Activated CD8-positive, alpha-beta memory T cell treated with anti-CD3 and anti-CD28 coated beads for 36 hours (primary cell): Measurements from ENCODE around the gene SUCNR1. TPM values are rescaled to one million over a fixed set of nuclear protein-coding genes. Genes with fewer than 3 reads are reported as not detected.
"Not testable (repeated sequence)": the region's sequence is repeated elsewhere in the genome, so short reads cannot be mapped to it uniquely, and the experiment has no call there.

Source experiments
- CTCF ChIA-PET: fragments of 350-600 bp; sonication (Branson Sonifier 250); formaldehyde crosslinking; loops from one replicate; lab custom pipeline; 2021; ENCODE audit warnings: antibody characterized with exemption; lab: Charles Lee
- POLR2A ChIA-PET: fragments of 350-600 bp; sonication (Branson Sonifier 250); formaldehyde crosslinking; loops from one replicate; lab custom pipeline; 2021; ENCODE audit warnings: antibody characterized with exemption; lab: Charles Lee
- total RNA-seq, 2 experiments: library from RNA; stranded (reverse); gene quantifications; one replicate each; pipeline ENCODE4 v1.2.3, GENCODE V29; 2021

The SUCNR1 gene
- total RNA-seq, 2 experiments from 2014 or later = 0.04 TPM; not detected in 1

DNA sequence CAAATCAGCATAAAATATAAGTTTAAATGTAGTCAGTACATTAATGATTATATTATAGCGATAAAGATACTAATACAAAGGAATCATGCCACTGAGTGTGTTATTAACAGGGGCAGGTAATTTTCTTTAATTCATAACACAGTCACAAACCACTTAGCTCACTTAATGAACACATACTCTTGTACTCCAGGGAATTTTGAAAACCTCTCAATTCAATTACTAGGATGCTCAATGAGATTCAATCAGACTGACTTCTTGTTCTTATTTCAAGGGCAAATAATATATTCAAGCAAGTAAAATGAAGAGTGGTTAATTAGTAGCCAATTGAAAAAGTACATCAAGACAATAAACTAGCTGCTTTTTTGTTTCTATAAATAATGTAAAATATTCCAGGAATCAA lies 5.8 kb upstream of the SUCNR1 start:
- ChIA-PET POLR2A (no interaction called here), CTCF (no interaction called here)

DNA sequence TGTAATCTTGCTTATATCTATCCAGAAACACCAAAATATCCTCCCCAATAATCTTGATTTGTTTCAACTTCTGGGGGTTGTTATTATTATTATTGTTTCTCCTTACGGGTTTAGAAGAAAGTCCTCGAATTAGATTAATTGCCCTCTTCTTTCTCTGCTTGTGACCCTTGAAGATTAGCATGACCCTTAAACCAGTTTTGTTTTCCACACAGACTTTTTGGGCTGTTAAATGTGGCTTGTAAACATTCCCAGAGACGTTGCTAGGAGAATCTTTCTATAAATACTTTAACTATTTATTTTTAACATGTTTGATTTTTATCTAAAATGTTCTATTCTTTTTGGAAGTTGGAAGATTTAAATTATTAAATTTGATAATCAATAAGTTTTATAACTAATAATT lies 4.3 kb upstream of the SUCNR1 start:
- CTCF ChIA-PET = no interaction called here
- POLR2A ChIA-PET = no interaction called here

DNA sequence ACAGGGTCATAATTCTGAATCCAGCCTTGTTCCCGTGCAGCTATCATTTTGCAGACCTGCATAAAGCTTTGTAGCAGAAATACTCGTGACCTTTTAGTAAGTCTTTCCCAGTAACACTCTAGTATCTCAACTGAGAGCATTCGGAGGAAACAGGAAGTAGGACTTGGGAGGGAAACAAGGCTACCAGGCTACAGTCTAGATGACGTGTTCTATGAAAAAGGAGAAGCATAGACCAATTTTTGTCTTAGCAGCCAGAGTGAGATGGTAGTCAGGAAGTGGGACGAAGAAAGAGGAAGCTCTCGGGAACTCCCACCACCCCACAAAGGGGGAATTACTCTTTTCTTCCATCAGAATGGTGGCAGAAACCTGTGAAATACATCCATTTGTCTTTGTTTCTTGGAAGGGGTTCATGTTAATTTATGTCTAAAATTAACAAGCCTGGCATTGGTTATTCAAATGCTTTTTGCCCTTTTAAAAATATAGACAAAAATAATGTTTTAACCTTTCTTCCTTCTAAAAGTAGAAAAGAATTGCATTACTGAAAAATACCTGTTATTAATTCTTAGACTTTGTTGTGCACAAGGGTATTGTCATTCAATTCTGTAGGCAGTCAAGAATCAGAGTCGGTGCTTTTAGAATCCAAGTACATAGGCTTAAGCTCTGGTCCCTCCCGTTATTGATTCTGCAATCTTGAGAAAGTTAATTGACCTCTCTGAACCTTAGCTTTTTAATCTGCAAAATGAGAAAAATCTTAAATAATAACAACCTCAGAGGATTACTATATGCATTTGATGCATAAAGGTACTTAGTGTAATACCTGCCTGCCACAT lies 1.6 kb upstream of the SUCNR1 start:
- CTCF ChIA-PET = no interaction called here
- POLR2A ChIA-PET = no interaction called here

DNA sequence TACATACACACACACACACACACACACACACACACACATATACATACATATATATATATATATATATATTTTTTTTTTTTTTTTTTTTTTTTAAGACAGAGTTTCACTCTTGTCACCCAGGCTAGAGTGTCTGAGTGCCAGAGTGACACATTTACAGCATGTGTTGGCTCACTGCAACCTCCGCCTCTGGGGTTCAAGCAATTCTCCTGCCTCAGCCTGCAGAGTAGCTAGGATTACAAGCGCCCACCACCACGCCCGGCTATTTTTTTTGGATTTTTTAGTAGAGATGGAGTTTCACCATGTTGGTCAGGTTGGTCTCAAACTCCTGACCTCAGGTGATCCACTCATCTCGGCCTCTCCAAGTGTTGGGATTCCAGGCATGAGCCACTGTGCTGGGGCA lies 636 bp downstream of the SUCNR1 start:
- POLR2A ChIA-PET, CTCF ChIA-PET: not testable (repeated sequence)

DNA sequence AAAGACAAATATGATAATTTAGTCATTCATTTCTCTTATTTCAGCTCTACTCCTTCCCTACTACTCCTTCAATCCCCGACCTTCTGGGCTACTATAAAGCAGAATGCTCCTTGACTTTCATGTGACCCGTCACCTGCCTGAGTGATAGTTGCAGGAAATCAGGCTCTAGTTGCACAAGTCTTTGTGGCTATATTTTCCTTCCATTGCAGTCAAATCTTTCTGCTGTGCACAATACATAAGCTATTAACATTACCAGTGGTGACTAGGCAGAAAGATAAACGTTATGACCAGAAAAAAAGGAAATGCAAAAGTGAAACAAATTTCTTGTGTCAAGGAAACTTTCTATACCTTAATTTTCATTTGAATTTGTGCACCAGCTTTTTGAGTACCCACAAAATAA lies 2.3 kb downstream of the SUCNR1 start:
- POLR2A ChIA-PET = no interaction called here
- CTCF ChIA-PET = interaction anchor here (0.9 kb wide), 1 partner anchor 10 kb away, joined by 3 read pairs; no protein-coding TSS in a partner anchor

DNA sequence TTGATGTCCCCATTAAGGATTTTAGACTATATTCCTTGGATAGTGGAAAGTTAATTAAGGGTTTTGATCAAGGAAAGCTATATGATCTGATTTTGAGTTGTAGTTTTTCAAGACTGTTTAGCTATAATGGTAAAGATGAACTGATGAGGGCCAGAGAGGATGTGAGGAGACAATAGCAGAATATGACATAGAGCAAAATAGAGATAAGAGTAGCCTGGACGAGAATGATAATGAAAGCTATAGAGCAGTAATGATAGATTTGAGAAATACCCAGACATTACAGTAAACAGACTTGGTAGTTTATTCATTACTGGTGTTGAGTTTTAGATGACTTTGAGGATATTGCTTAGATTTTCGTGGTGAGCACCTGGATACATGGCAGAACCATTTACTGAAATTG lies 3.8 kb downstream of the SUCNR1 start:
- POLR2A ChIA-PET = no interaction called here
- CTCF ChIA-PET = no interaction called here

DNA sequence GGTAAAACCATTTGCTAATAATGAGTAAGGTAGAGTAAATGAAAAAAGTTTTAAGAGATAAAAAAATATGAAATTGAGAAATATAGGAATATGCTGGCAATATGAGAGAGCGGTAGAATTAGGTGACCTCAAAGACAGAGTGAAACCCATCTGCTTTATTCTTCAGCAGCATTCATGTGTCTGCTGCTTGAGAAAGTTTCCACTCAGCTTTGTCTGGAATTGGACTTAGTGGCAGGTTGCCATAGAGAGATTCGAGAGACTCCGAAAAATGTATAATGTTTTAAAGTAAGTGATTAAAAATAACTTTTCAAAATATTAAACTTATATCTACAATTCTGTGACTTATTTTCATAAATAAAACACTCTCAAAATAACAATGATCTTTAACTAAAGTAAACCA lies 5.0 kb downstream of the SUCNR1 start:
- ChIA-PET POLR2A (no interaction called here), CTCF (no interaction called here)

DNA sequence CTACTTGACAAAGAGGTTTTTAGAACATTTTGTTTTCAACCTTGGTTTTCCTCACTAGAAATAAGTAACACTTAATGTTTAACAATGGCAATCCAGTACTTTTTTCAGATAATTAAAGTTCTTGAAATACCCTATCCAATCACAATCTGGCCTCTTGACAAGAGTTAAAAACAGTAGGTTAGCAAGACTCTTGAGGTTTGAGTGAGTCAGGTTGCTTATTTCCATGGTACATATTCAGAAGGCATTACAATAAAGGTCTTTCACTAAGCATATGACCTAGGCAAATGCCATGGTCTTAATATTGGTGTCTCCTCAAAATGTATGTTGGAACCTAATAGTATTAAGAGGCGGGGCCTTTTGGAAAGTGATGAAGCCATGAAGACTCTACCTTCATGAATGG lies 5.6 kb downstream of the SUCNR1 start:
- ChIA-PET POLR2A (no interaction called here), CTCF (no interaction called here)

DNA sequence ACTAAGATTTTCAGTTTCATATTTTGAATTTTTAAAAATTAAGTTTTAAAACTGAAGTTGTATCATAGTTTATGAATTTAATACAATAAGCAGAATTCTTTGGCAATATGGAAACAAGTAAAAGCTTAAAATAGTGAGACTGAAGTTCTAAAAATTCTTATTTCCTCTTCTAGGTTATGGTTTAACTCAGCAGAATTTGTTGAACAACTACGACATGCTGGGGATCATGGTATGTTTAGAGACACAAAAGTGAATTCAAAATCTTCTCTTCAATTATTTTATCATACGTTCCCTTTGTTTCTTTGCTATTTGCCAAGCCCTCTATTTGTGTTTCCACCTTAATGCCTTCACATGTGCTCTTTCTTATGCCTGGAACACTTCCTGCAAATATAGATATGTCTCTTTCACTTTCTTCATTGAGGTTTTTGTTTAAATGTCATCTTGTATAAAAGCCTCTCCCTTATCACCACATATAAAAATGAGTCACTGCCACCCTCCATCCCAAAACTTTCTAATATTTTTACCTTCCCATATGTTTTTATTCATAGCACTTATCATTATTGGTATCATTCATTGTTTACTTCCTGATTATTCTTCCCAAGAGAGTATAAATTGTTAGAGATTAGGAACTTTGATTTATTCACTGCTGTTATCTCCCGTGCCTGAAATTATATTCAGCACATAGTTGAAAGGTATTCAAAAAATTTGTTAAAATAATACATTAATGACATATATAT lies 6.4 kb downstream of the SUCNR1 start:
- POLR2A ChIA-PET = no interaction called here

DNA sequence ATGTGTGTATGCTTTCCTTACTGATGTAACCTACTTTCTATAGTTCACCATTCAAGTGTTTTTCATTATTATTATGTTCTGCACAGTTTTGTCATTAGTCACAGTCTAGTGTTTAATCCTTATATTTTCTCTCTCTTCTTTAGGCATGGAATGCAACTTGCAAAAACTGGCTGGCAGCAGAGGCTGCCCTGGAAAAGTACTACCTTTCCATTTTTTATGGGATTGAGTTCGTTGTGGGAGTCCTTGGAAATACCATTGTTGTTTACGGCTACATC lies 6.9 kb downstream of the SUCNR1 start:
- ChIA-PET CTCF (no interaction called here), POLR2A (no interaction called here)

More for the DNA sequence above, 6.4 kb downstream of the SUCNR1 start:
- CTCF ChIA-PET = no interaction called here

DNA sequence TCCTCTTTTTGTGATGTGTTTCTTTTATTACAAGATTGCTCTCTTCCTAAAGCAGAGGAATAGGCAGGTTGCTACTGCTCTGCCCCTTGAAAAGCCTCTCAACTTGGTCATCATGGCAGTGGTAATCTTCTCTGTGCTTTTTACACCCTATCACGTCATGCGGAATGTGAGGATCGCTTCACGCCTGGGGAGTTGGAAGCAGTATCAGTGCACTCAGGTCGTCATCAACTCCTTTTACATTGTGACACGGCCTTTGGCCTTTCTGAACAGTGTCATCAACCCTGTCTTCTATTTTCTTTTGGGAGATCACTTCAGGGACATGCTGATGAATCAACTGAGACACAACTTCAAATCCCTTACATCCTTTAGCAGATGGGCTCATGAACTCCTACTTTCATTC lies 7.7 kb downstream of the SUCNR1 start:
- CTCF ChIA-PET = no interaction called here
- POLR2A ChIA-PET = no interaction called here

DNA sequence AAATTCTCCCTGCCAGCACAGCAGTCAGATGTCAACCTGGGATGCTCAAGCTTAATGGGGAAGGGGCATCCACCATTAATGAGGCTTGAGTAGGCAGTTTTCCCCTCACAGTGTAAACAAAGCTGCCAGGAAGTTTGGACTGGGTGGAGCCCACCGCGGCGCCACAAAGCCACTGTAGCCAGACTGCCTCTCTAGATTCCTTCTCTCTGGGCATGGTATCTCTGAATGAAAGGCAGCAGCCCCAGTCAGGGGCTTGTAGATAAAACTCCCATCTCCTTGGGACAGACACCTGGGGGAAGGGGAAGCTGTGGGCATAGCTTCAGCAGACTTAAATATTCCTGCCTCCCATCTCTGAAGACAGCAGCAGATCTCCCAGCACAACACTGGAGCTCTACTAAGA lies 12.0 kb downstream of the SUCNR1 start:
- CTCF ChIA-PET = interaction anchor here (0.8 kb wide), 1 partner anchor 9 kb away, joined by 3 read pairs; no protein-coding TSS in a partner anchor
- POLR2A ChIA-PET = not testable (repeated sequence)

DNA sequence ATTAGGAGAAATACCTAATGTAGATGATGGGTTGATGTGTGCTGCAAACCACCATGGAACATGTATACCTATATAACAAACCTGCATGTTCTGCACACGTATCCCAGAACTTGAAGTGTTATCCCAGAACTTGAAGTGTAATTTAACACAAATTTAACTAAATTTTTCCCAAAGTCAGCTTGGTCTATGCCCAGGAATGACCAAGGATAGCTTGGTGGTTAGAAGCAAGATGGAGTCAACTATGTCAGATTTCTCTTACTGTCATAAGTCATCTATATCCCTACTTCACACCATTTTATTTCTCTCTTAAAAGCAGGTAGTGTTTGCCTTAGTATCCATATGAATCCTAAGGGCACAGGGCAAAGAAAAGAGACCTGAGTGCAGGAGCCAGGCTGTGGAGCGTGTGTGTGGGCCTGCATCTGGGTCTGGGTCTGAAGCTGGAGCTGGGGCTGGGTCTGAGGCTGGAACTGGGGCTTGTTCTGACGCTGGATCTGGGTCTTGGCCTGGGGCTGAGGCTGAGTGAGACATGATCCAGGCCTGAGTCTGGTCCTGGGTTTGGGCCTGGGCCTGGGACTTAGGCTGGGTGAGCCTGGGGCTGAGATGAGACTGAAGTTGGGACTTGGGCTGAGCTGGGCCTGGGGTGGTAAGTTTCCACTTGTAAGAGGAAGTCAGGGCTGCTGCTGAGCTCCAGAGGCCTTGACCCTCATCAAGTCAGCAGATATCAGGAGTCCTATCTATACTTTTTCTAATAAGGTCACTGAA lies 14.2 kb downstream of the SUCNR1 start:
- CTCF ChIA-PET, POLR2A ChIA-PET: not testable (repeated sequence)

DNA sequence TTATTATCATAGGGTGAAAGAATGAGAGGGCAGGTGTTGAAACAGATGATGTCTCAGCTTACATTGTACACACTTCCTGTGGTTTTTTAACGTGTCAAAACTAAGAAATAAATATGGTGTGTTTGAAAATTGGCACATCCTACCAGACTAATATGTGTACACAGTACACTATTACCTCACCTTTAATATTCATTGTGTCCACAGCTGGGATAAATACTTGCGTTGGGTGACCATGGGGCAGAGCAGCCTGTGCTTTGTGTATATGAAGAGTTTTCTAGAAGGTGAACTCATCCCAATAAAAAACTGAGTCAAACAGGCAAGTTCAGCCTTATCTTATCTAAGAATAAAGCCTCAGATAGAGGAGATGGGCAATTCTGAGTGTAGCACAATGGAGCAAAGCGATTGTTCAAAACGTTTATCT lies 17.3 kb downstream of the SUCNR1 start:
- CTCF ChIA-PET = no interaction called here
- POLR2A ChIA-PET = no interaction called here

DNA sequence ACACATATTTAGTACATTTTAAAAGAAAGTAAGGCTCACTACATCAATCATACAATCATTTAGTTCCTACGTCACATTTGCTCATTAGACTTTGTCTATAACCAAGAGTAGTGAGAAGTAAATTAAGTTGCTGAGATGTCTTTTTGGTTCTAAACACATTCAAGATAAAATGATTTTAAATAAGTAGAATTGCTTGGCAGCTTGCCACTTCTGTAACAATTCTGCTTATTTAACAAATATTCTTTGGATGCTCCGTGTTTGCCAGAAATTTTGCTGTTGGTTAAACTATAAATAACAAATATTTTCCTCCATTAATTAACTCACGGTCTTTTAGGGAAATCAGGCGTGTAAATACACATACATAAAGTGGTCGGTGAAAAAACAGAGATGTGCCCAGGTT lies 18.3 kb downstream of the SUCNR1 start:
- POLR2A ChIA-PET = no interaction called here
- CTCF ChIA-PET = no interaction called here

DNA sequence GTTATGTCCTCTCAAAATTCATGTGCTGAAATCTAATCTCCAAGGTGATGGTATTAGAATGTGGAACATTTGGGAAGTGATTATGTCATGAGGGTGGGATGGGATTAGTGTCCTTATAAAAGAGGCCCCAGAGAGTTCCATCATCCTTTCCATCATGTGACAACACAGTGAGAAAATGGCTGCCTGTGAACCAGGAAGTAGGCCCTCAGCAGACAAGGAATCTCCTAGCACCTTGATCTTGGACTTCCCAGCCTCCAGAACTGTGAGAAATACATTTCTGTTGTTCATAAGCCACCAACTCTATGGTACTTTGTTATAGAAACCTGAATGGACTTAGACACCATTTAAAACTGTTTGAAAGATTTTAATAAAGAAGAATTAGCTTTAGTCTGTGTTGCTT lies 20.8 kb downstream of the SUCNR1 start:
- ChIA-PET POLR2A (no interaction called here), CTCF (no interaction called here)

DNA sequence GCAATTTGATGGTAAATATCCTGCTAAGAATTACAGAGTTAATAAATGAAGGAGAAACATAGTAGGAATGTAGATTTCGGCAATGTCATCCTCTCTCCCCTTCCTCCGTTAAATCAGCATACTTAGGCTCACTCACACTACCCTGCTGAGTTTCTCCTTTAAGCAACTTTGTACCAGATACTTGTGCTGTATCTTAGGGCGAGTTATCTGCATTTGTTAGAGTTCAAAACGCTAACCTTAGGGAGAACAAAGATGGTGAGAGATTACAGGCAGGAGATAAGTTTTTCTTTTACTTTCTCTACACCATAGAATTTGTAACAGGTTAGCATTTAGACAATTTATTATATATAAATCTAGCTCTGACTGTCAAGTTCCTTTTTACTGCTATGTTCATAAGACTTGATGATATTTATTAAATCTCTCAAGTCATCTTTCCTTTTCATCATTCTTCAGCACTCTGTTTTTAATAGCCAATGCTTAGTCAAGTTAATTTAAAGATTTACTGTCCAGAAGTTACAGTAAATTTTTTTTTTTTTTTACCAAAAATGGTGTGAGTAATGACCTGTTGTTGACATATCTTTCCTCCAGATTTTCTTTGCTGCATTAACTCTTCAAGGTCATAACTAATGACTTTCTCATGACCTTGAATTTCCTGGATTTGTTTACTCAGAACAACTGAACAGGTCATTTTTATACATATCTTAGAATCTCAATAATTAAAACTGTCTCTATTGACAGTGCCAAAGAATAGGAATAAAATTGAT lies 22.2 kb downstream of the SUCNR1 start:
- ChIA-PET POLR2A (no interaction called here), CTCF (no interaction called here)

DNA sequence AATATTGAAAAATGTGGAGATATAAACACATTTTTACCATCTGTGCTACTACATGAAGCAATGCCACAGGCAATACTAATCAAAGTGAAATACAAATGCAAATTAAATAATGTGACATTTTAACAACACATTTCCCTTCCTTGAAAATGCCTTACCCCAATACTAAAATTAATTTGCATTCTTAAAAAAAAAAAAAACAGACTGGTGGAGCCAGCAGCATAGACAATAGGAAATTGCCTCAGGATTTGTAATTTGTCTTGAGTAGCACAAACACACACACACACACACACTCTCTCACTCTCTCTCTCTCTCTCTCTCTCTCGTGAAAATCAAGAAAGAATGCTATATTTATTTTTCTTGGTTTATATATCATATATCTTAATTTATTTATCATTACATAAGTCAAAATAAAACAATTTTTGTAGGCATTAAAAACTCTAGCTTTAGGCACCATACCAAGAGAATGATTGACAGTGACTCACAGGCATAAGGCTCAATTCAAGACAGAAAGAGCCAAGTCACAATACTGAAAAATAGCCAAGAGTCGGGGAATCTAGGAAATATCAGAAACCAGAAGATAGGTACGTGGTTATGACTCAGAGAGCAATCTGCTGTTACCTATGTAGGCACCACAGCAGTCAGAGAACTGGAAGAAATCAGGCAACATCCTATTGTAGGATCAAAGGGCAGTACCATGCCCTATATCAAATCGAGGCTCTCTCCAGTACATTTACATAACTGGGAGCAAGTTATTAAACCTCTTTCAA lies 23.0 kb downstream of the SUCNR1 start:
- ChIA-PET CTCF (no interaction called here), POLR2A (no interaction called here)

DNA sequence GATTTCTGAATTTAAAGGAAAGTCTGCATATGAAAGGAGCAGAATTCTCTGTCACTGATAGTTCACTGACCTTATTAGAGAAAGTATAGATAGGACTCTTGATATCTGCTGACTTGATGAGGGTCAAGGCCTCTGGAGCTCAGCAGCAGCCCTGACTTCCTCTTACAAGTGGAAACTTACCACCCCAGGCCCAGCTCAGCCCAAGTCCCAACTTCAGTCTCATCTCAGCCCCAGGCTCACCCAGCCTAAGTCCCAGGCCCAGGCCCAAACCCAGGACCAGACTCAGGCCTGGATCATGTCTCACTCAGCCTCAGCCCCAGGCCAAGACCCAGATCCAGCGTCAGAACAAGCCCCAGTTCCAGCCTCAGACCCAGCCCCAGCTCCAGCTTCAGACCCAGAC lies 24.7 kb downstream of the SUCNR1 start:
- POLR2A ChIA-PET = not testable (repeated sequence)

More for the DNA sequence above, 24.7 kb downstream of the SUCNR1 start:
- CTCF ChIA-PET = not testable (repeated sequence)
